ENCODE measurements around the gene XYLT1.
A peak's percentile ranks its signal among the peaks of the same experiment; 100 is the strongest.

GRCh38 chr16:17369421-17370222, 101.1 kb downstream of the XYLT1 start:
- TF ChIP-seq CTCF (IDR thresholded peaks at IDR 0.05) (no peak), POLR2A (IDR thresholded peaks at IDR 0.05) (peak in 1 of 3 donors; percentile 29)
